ENCODE data around the gene UGT1A9.

GRCh38 chr2:233668605-233669260 is 3.0 kb upstream of the UGT1A9 start:
- TF ChIP-seq EP300 (IDR thresholded peaks at IDR 0.05; ENCODE audit: borderline replicate concordance in 1 of 2, control insufficient read depth in 1 of 2, low read depth in 2 of 2, low read length in 2 of 2): no peak
- no peak for TF ChIP-seq CTCF (IDR thresholded peaks at IDR 0.05 in 2 of 3, conservative IDR thresholded peaks at IDR 0.05 in 1 of 3; ENCODE audit: control insufficient read depth in 2 of 3, extremely low read depth in 1 of 3, insufficient read depth in 1 of 3, low read depth in 3 of 3, low read length in 3 of 3)
- TF ChIP-seq MAX (IDR thresholded peaks at IDR 0.05; ENCODE audit: low read depth, low read length): no peak
